ENCODE results near the gene SLC4A4. TPM values are rescaled to one million over a fixed set of nuclear protein-coding genes. Genes with fewer than 3 reads are reported as not detected.

Gene SLC4A4
- total RNA-seq, 1 donor from 2014 or later = 3.0 TPM

DNA sequence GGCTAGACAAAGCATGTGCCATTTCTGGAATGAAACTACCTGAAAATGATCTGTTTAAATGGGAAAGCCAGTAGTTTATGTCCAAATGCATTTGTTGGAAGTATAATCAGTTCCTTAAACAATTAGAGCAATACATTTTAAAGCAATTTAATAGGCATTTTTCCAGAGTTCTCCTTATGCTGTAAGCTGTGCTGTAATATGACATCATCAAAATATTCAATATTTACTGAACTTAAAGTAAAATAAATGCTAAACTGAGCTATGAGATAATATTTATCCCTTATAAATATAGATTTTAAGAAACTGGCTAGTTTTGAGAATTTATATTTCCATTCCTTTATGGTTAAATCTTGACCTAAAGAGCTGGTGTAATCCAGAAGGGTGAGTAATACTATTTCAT, 7.9 kb downstream of the SLC4A4 start:
- Histone ChIP-seq H3K4me2 (ENCODE audit: low read length) (no peak overlapping the region), H3K4me1 (ENCODE audit: insufficient read depth, low read length) (no peaks in the 10 kb centered on the region), H3K36me3 (ENCODE audit: insufficient read depth, low read length) (no peaks in the 10 kb centered on the region), H3K79me2 (ENCODE audit: insufficient read depth, low read length) (no peaks in the 10 kb centered on the region), H3K4me3 (ENCODE audit: insufficient read depth, low read depth, low read length) (no peak overlapping the region), H3K27me3 (ENCODE audit: insufficient read depth, low read length) (no peaks in the 10 kb centered on the region), H3K27ac (ENCODE audit: low read depth, low read length) (no peak overlapping the region), H2AFZ (ENCODE audit: low read depth, low read length) (no peak overlapping the region), H3K9ac (ENCODE audit: low read length) (no peak overlapping the region), H4K20me1 (ENCODE audit: insufficient read depth, low read length) (no peaks in the 10 kb centered on the region), H3K9me3 (ENCODE audit: insufficient read depth, low read depth, low read length) (no peaks in the 10 kb centered on the region)
- FAIRE-seq (no peak), DNase-seq (ENCODE audit: low read depth) (no peak)
- H3K36me3 Mint-ChIP-seq (ENCODE audit: low read depth, unreplicated experiment) = no peaks in the 10 kb centered on the region
- no peak overlapping the region for H3K4me3 Mint-ChIP-seq (ENCODE audit: unreplicated experiment)
- no peaks in the 10 kb centered on the region for H3K9me3 Mint-ChIP-seq (ENCODE audit: unreplicated experiment)
- H3K27me3 Mint-ChIP-seq (ENCODE audit: low read depth, unreplicated experiment) = no peaks in the 10 kb centered on the region
- no peaks in the 10 kb centered on the region for H3K4me1 Mint-ChIP-seq (ENCODE audit: low read depth, unreplicated experiment)
- TF ChIP-seq, protein P1, sequence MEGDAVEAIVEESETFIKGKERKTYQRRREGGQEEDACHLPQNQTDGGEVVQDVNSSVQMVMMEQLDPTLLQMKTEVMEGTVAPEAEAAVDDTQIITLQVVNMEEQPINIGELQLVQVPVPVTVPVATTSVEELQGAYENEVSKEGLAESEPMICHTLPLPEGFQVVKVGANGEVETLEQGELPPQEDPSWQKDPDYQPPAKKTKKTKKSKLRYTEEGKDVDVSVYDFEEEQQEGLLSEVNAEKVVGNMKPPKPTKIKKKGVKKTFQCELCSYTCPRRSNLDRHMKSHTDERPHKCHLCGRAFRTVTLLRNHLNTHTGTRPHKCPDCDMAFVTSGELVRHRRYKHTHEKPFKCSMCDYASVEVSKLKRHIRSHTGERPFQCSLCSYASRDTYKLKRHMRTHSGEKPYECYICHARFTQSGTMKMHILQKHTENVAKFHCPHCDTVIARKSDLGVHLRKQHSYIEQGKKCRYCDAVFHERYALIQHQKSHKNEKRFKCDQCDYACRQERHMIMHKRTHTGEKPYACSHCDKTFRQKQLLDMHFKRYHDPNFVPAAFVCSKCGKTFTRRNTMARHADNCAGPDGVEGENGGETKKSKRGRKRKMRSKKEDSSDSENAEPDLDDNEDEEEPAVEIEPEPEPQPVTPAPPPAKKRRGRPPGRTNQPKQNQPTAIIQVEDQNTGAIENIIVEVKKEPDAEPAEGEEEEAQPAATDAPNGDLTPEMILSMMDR (IDR thresholded peaks at IDR 0.05; ENCODE audit: insufficient read depth, low read depth, low read length) = no peak
- no peak for TF ChIP-seq EZH2 (IDR thresholded peaks at IDR 0.05; ENCODE audit: insufficient read depth, low read length)
- H3K27ac Mint-ChIP-seq (ENCODE audit: unreplicated experiment) = no peak overlapping the region

DNA sequence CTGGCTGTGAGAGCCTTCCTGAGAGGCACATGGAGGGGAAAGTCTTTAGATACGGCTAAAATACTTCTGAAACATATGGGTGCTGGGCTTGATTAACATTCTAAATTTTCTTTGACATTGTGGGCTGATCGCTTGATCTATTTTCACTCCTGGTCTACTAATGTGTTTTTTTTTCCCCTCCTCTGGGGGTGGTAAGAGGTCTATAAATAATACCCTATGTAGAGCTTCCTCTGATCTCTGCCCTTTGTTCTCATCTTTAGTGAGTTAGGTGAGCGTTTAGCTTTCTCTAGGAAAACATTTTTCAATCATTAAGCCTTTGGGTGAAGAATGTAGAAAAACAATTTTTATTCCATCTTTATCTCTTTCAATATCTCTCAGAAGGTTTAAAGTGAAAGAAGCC, 9.8 kb downstream of the SLC4A4 start:
- Histone ChIP-seq H4K20me1 (ENCODE audit: insufficient read depth, low read length) (no peaks in the 10 kb centered on the region), H3K9ac (ENCODE audit: low read length) (no peak overlapping the region), H3K4me1 (ENCODE audit: insufficient read depth, low read length) (no peaks in the 10 kb centered on the region), H3K27me3 (ENCODE audit: insufficient read depth, low read length) (no peaks in the 10 kb centered on the region), H3K36me3 (ENCODE audit: insufficient read depth, low read length) (no peaks in the 10 kb centered on the region), H2AFZ (ENCODE audit: low read depth, low read length) (no peak overlapping the region), H3K4me3 (ENCODE audit: insufficient read depth, low read depth, low read length) (no peak overlapping the region), H3K27ac (ENCODE audit: low read depth, low read length) (no peak overlapping the region), H3K79me2 (ENCODE audit: insufficient read depth, low read length) (no peaks in the 10 kb centered on the region), H3K4me2 (ENCODE audit: low read length) (no peak overlapping the region), H3K9me3 (ENCODE audit: insufficient read depth, low read depth, low read length) (no peaks in the 10 kb centered on the region)
- FAIRE-seq (no peak), DNase-seq (ENCODE audit: low read depth) (no peak)
- no peak overlapping the region for H3K4me3 Mint-ChIP-seq (ENCODE audit: unreplicated experiment)
- H3K4me1 Mint-ChIP-seq (ENCODE audit: low read depth, unreplicated experiment) = no peaks in the 10 kb centered on the region
- no peak overlapping the region for H3K27ac Mint-ChIP-seq (ENCODE audit: unreplicated experiment)
- no peaks in the 10 kb centered on the region for H3K36me3 Mint-ChIP-seq (ENCODE audit: low read depth, unreplicated experiment)
- TF ChIP-seq, protein P1 (IDR thresholded peaks at IDR 0.05; ENCODE audit: insufficient read depth, low read depth, low read length) = no peak
- no peak for TF ChIP-seq EZH2 (IDR thresholded peaks at IDR 0.05; ENCODE audit: insufficient read depth, low read length)
- H3K9me3 Mint-ChIP-seq (ENCODE audit: unreplicated experiment) = no peaks in the 10 kb centered on the region
- H3K27me3 Mint-ChIP-seq (ENCODE audit: low read depth, unreplicated experiment) = no peaks in the 10 kb centered on the region

DNA sequence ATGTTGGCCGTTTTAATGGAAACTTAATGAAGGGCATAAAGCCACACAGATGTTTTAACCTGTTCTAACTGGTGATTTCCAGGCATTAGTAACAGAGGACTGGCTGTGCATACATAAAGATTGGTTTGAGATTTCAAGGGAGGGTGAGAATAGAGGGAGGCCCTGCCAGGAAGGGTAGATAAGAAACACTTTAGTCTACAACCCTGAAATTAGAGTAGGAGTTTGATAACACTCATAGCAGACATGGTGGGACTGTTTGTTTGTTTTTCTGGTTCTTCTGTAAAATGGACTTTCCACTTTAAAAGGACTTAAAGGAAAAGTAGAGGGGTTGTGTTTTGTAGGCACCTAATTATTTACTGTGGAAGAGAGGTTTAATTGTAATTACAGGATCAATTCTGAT, 16.2 kb downstream of the SLC4A4 start:
- H3K79me2 ChIP-seq (ENCODE audit: insufficient read depth, low read length) = no peaks in the 10 kb centered on the region

More for the DNA sequence above, 16.2 kb downstream of the SLC4A4 start:
- H3K4me3 Mint-ChIP-seq (ENCODE audit: unreplicated experiment) = no peak overlapping the region
- DNase-seq (ENCODE audit: low read depth) (no peak), FAIRE-seq (no peak)
- no peak overlapping the region for H3K4me3 ChIP-seq (ENCODE audit: insufficient read depth, low read depth, low read length)
- H3K27me3 ChIP-seq (ENCODE audit: insufficient read depth, low read length) = no peaks in the 10 kb centered on the region
- H3K36me3 ChIP-seq (ENCODE audit: insufficient read depth, low read length) = no peaks in the 10 kb centered on the region
- no peaks in the 10 kb centered on the region for H3K27me3 Mint-ChIP-seq (ENCODE audit: low read depth, unreplicated experiment)
- no peak overlapping the region for H3K4me2 ChIP-seq (ENCODE audit: low read length)
- no peaks in the 10 kb centered on the region for H4K20me1 ChIP-seq (ENCODE audit: insufficient read depth, low read length)
- no peak overlapping the region for H3K27ac Mint-ChIP-seq (ENCODE audit: unreplicated experiment)
- H3K4me1 Mint-ChIP-seq (ENCODE audit: low read depth, unreplicated experiment) = no peaks in the 10 kb centered on the region
- H2AFZ ChIP-seq (ENCODE audit: low read depth, low read length) = no peak overlapping the region
- TF ChIP-seq, protein P1 (IDR thresholded peaks at IDR 0.05; ENCODE audit: insufficient read depth, low read depth, low read length) = no peak
- no peak for TF ChIP-seq EZH2 (IDR thresholded peaks at IDR 0.05; ENCODE audit: insufficient read depth, low read length)
- H3K27ac ChIP-seq (ENCODE audit: low read depth, low read length) = no peak overlapping the region
- no peaks in the 10 kb centered on the region for H3K4me1 ChIP-seq (ENCODE audit: insufficient read depth, low read length)
- H3K9me3 ChIP-seq (ENCODE audit: insufficient read depth, low read depth, low read length) = no peaks in the 10 kb centered on the region
- no peaks in the 10 kb centered on the region for H3K9me3 Mint-ChIP-seq (ENCODE audit: unreplicated experiment)
- H3K9ac ChIP-seq (ENCODE audit: low read length) = no peak overlapping the region
- no peaks in the 10 kb centered on the region for H3K36me3 Mint-ChIP-seq (ENCODE audit: low read depth, unreplicated experiment)
